ENCODE results near the gene FBXL12. TPM values are rescaled to one million over a fixed set of nuclear protein-coding genes. Genes with fewer than 3 reads are reported as not detected.

The FBXL12 gene
- total and polyA plus RNA-seq, 7 donors, result 14.8 to 31.9 (median 22.4) TPM

DNA sequence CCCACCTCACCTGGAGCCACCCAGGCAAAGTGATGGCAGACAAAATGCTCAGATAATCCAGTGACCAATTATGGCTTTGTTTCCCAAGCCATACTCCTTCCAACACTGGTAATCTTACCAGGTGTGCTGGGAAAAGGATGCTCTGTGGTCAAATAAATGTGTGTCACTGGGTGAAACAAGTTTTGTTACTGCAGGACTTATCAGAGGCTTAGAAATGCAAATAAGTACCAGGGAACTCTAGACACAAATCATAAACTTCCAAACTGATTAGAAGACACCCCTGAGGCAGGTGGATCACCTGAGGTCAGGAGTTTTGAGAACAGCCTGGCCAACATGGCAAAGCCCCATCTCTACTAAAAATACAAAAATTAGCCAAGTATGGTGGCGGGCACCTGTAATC, 42.6 kb upstream of the FBXL12 start:
- WGBS, 2 donors, result 95 to 96% methylated on average over 1 of the region's 1 CpG
- Histone ChIP-seq H3K27ac (no peak overlapping the region), H3K4me1 (no peaks in the 10 kb centered on the region), H3K36me3 (peaks cover 0 to 5% (median 0%) of the 10 kb centered on the region in 4 donors), H3K9me3 (no peaks in the 10 kb centered on the region), H3K4me3 (no peak overlapping the region), H3K27me3 (no peaks in the 10 kb centered on the region)
- DNase-seq, result no peak
- intact Hi-C loops (cut with DNase I), result no loop called here
- TF ChIP-seq POLR2AphosphoS5 (IDR thresholded peaks at IDR 0.05) (no peak), CTCF (IDR thresholded peaks at IDR 0.05) (no peak), EP300 (IDR thresholded peaks at IDR 0.05) (no peak), POLR2A (IDR thresholded peaks at IDR 0.05) (no peak)

GRCh38 chr19:9860407-9860806, 41.5 kb upstream of the FBXL12 start:
- Histone ChIP-seq H3K4me3 (no peak overlapping the region), H3K9me3 (no peaks in the 10 kb centered on the region), H3K27me3 (no peaks in the 10 kb centered on the region), H3K36me3 (peaks cover 0 to 5% (median 0%) of the 10 kb centered on the region in 4 donors), H3K4me1 (no peaks in the 10 kb centered on the region), H3K27ac (no peak overlapping the region)
- TF ChIP-seq EP300 (IDR thresholded peaks at IDR 0.05) (no peak), POLR2A (IDR thresholded peaks at IDR 0.05) (no peak), CTCF (IDR thresholded peaks at IDR 0.05) (no peak), POLR2AphosphoS5 (IDR thresholded peaks at IDR 0.05) (no peak)
- intact Hi-C loops (cut with DNase I), result no loop called here
- 84 to 92% methylated on average over 8 of the region's 8 CpGs for WGBS, 2 donors
- DNase-seq, result no peak

- peaks cover 0 to 5% (median 0%) of the 10 kb centered on the region in 4 donors for H3K36me3 ChIP-seq
- no peak for DNase-seq
- no peak overlapping the region for H3K4me3 ChIP-seq
- H3K27me3 ChIP-seq, result no peaks in the 10 kb centered on the region
- TF ChIP-seq POLR2A (IDR thresholded peaks at IDR 0.05) (no peak), CTCF (IDR thresholded peaks at IDR 0.05) (no peak), POLR2AphosphoS5 (IDR thresholded peaks at IDR 0.05) (no peak), EP300 (IDR thresholded peaks at IDR 0.05) (no peak)
- H3K9me3 ChIP-seq, result no peaks in the 10 kb centered on the region
- intact Hi-C loops (cut with DNase I), result no loop called here
- H3K4me1 ChIP-seq, result no peaks in the 10 kb centered on the region
- no peak overlapping the region for H3K27ac ChIP-seq
Observed at GRCh38 chr19:9858766-9859165, 39.9 kb upstream of the FBXL12 start.

DNA sequence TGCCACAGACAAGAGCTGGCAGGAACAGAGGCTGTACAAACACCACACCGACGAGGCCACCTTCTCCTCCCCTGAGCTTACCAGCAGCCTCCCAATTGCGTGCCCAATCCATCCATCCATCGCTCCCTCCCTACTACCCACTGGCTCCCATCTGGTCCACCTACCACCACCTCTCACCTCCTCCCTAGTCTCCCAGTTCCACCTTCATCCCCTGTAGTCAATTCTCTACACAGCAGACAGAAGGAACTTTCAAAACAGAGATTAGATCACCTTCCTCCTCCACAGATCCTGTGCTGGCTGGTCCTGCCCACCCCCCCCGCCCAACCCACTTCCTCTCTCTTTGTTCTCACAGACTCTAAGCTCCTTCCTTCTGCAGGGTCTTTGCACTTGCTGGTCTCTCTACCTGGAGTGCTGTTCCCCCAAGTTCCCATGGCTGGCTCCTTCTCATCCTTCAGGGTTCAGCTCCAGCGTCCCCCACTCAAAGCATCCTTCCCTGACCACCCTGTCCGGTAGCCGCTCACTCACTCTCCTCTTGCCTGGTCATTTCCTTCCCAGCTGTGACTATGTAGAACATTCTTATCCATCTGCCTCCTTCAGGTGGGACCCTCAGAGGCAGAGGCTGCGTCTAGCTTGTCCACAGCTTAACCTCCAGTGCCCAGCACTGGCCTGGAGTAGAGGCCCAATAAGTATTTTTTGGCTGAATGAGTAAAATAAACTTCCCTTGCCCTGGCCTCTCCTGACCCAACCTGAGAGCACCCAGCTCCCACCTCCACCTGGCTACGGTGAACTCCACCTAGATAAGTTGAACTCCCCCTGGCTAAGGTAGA, 39.3 kb upstream of the FBXL12 start:
- Histone ChIP-seq H3K36me3 (peaks cover 0 to 5% (median 0%) of the 10 kb centered on the region in 4 donors), H3K27ac (no peak overlapping the region), H3K9me3 (no peaks in the 10 kb centered on the region), H3K4me1 (no peaks in the 10 kb centered on the region), H3K27me3 (no peaks in the 10 kb centered on the region), H3K4me3 (no peak overlapping the region)
- intact Hi-C loops (cut with DNase I), result no loop called here
- no peak for DNase-seq
- no peak for TF ChIP-seq EP300 (IDR thresholded peaks at IDR 0.05)
- no peak for TF ChIP-seq CTCF (IDR thresholded peaks at IDR 0.05)
- no peak for TF ChIP-seq POLR2A (IDR thresholded peaks at IDR 0.05)
- no peak for TF ChIP-seq POLR2AphosphoS5 (IDR thresholded peaks at IDR 0.05)
- 67 to 88% methylated on average over 10 of the region's 10 CpGs for WGBS, 2 donors

Data from sigmoid colon (tissue), 7 donors.